B cell (primary cell): Measurements from ENCODE around the gene SYNE2.

Source experiments
- CTCF ChIP-seq: fragments of 200-600 bp; IDR thresholded peaks from one replicate; pipeline ENCODE4 v1.8.0; 2022; ENCODE audit warnings: antibody characterized with exemption, mild to moderate bottlenecking
- EZH2 ChIP-seq: IDR thresholded peaks from 2 replicates; pipeline ENCODE4 v1.6.1; 2012; ENCODE audit warnings: borderline replicate concordance, low read depth, mild to moderate bottlenecking, moderate library complexity, low read length; ENCODE audit not compliant: insufficient read depth, poor library complexity, severe bottlenecking

- TF ChIP-seq CTCF (no peak), EZH2 (no peak)
These were observed 355.5 kb downstream of the SYNE2 start for GRCh38 chr14:64208261-64208660.
